ENCODE data around the gene HESX1. TPM values are rescaled to one million over a fixed set of nuclear protein-coding genes. Genes with fewer than 3 reads are reported as not detected.

HESX1 gene
- 0.11 TPM in 1 of 2 replicates, not detected in the other for total RNA-seq (2014; rRNA removed; shearing (Covaris generic))

- no peaks in the 10 kb centered on the region for H3K9me3 ChIP-seq (replicated peaks)
- H3K27me3 ChIP-seq (replicated peaks) = no peaks in the 10 kb centered on the region; the same call in 1 of the 2 replicates
- H3K4me3 ChIP-seq = no peak within 1 kb of the TSS
- DNase-seq (ENCODE audit: low read depth in 1 of 2, low spot score in 2 of 2) = no peak
- no peak within 1 kb of the TSS for H3K27ac ChIP-seq
- H3K36me3 ChIP-seq = no peaks in the 10 kb centered on the region
- no peaks in the 10 kb centered on the region for H3K4me1 ChIP-seq (replicated peaks)
These were observed at the start of gene HESX1 for GRCh38 chr3:57199895-57200297. Gene HESX1, minus strand, starts transcription at chr3:57199978. Its CDS starts 60 bp downstream, at chr3:57199918.

- Histone ChIP-seq H3K4me1 (replicated peaks) (no peaks in the 10 kb centered on the region), H3K9me3 (replicated peaks) (no peaks in the 10 kb centered on the region), H3K27ac (no peak overlapping the region), H3K36me3 (0 out of 2 replicates have a peak, but pooled peaks cover 3% of the 10 kb centered on the region), H3K27me3 (replicated peaks) (no peaks in the 10 kb centered on the region), H3K4me3 (no peak overlapping the region)
- no peak for DNase-seq (ENCODE audit: low read depth in 1 of 2, low spot score in 2 of 2)
These were observed 45.2 kb upstream of the HESX1 start for GRCh38 chr3:57244946-57245345.

GRCh38 chr3:57234613-57235575, 35.1 kb upstream of the HESX1 start:
- no peak for DNase-seq (ENCODE audit: low read depth in 1 of 2, low spot score in 2 of 2)
- Histone ChIP-seq H3K4me1 (replicated peaks) (peaks cover 2% of the 10 kb centered on the region), H3K9me3 (replicated peaks) (no peaks in the 10 kb centered on the region), H3K27ac (no peak overlapping the region), H3K27me3 (replicated peaks) (no peaks in the 10 kb centered on the region), H3K4me3 (no peak overlapping the region), H3K36me3 (peaks cover 10% of the 10 kb centered on the region)

GRCh38 chr3:57233799-57234198, 34.0 kb upstream of the HESX1 start:
- Histone ChIP-seq H3K36me3 (peaks cover 5% of the 10 kb centered on the region), H3K4me3 (no peak overlapping the region), H3K27ac (no peak overlapping the region), H3K4me1 (replicated peaks) (peaks cover 11% of the 10 kb centered on the region), H3K9me3 (replicated peaks) (no peaks in the 10 kb centered on the region), H3K27me3 (replicated peaks) (no peaks in the 10 kb centered on the region)
- DNase-seq (ENCODE audit: low read depth in 1 of 2, low spot score in 2 of 2) = no peak

- no peaks in the 10 kb centered on the region for H3K9me3 ChIP-seq (replicated peaks)
- no peak overlapping the region for H3K27ac ChIP-seq
- no peaks in the 10 kb centered on the region for H3K27me3 ChIP-seq (replicated peaks)
- peaks cover 22% of the 10 kb centered on the region for H3K4me1 ChIP-seq (replicated peaks)
- H3K36me3 ChIP-seq = peaks cover 4% of the 10 kb centered on the region
- no peak for DNase-seq (ENCODE audit: low read depth in 1 of 2, low spot score in 2 of 2)
- no peak overlapping the region for H3K4me3 ChIP-seq
These were observed 30.2 kb upstream of the HESX1 start for GRCh38 chr3:57230006-57230405.

- H3K27ac ChIP-seq = peak overlapping the region; percentile 37; the same call in 1 of the 2 replicates
- peak overlapping the region; percentile 92 for H3K4me3 ChIP-seq
- H3K4me1 ChIP-seq (replicated peaks) = peaks cover 22% of the 10 kb centered on the region
- peaks cover 4% of the 10 kb centered on the region for H3K36me3 ChIP-seq
- no peaks in the 10 kb centered on the region for H3K9me3 ChIP-seq (replicated peaks)
- H3K27me3 ChIP-seq (replicated peaks) = no peaks in the 10 kb centered on the region
- DNase-seq (ENCODE audit: low read depth in 1 of 2, low spot score in 2 of 2) = peak in 1 of 2 experiments; percentile 47
These were observed 28.4 kb upstream of the HESX1 start for GRCh38 chr3:57227930-57228751.

GRCh38 chr3:57227204-57227929, 27.6 kb upstream of the HESX1 start, which contains the start of gene APPL1:
Gene APPL1, plus strand, starts transcription at chr3:57227729. Its CDS starts 155 bp downstream, at chr3:57227884.
- H3K36me3 ChIP-seq = peaks cover 4% of the 10 kb centered on the region

GRCh38 chr3:57226176-57226575, 26.4 kb upstream of the HESX1 start:
- peaks cover 4% of the 10 kb centered on the region for H3K36me3 ChIP-seq
- H3K9me3 ChIP-seq (replicated peaks) = no peaks in the 10 kb centered on the region

More at GRCh38 chr3:57227204-57227929, 27.6 kb upstream of the HESX1 start, which contains the start of gene APPL1:
- peak; percentile 84 to 86 for DNase-seq (ENCODE audit: low read depth in 1 of 2, low spot score in 2 of 2)
- H3K27me3 ChIP-seq (replicated peaks) = no peaks in the 10 kb centered on the region
- H3K27ac ChIP-seq = peak within 1 kb of the TSS; percentile 37; the same call in 1 of the 2 replicates
- H3K4me1 ChIP-seq (replicated peaks) = peaks cover 22% of the 10 kb centered on the region
- no peaks in the 10 kb centered on the region for H3K9me3 ChIP-seq (replicated peaks)
- H3K4me3 ChIP-seq = peak within 1 kb of the TSS; percentile 92

GRCh38 chr3:57224856-57225255, 25.1 kb upstream of the HESX1 start:
- DNase-seq (ENCODE audit: low read depth in 1 of 2, low spot score in 2 of 2) = no peak
- Histone ChIP-seq H3K27me3 (replicated peaks) (no peaks in the 10 kb centered on the region), H3K36me3 (peaks cover 4% of the 10 kb centered on the region), H3K9me3 (replicated peaks) (no peaks in the 10 kb centered on the region), H3K4me1 (replicated peaks) (peaks cover 20% of the 10 kb centered on the region), H3K27ac (no peak overlapping the region), H3K4me3 (no peak overlapping the region)

More at GRCh38 chr3:57226176-57226575, 26.4 kb upstream of the HESX1 start:
- no peak overlapping the region for H3K27ac ChIP-seq
- H3K27me3 ChIP-seq (replicated peaks) = no peaks in the 10 kb centered on the region
- no peak overlapping the region for H3K4me3 ChIP-seq
- no peak for DNase-seq (ENCODE audit: low read depth in 1 of 2, low spot score in 2 of 2)
- H3K4me1 ChIP-seq (replicated peaks) = peaks cover 22% of the 10 kb centered on the region

- DNase-seq (ENCODE audit: low read depth in 1 of 2, low spot score in 2 of 2) = no peak
- no peaks in the 10 kb centered on the region for H3K9me3 ChIP-seq (replicated peaks)
These were observed 22.1 kb upstream of the HESX1 start for GRCh38 chr3:57221883-57222282.

GRCh38 chr3:57206423-57206822, 6.6 kb upstream of the HESX1 start:
- no peak overlapping the region for H3K4me3 ChIP-seq
- H3K27me3 ChIP-seq (replicated peaks) = no peaks in the 10 kb centered on the region
- H3K9me3 ChIP-seq (replicated peaks) = no peaks in the 10 kb centered on the region
- H3K36me3 ChIP-seq = no peaks in the 10 kb centered on the region
- no peaks in the 10 kb centered on the region for H3K4me1 ChIP-seq (replicated peaks)
- H3K27ac ChIP-seq = no peak overlapping the region
- no peak for DNase-seq (ENCODE audit: low read depth in 1 of 2, low spot score in 2 of 2)

More at GRCh38 chr3:57221883-57222282, 22.1 kb upstream of the HESX1 start:
- Histone ChIP-seq H3K4me3 (no peak overlapping the region), H3K27me3 (replicated peaks) (no peaks in the 10 kb centered on the region), H3K4me1 (replicated peaks) (0 out of 2 replicates have a peak, but pooled peaks cover 2% of the 10 kb centered on the region), H3K27ac (no peak overlapping the region), H3K36me3 (no peaks in the 10 kb centered on the region)

GRCh38 chr3:57194641-57195040, 5.1 kb downstream of the HESX1 start:
- Histone ChIP-seq H3K36me3 (no peaks in the 10 kb centered on the region), H3K4me1 (replicated peaks) (no peaks in the 10 kb centered on the region), H3K27ac (no peak overlapping the region)

GRCh38 chr3:57192028-57192427, 7.8 kb downstream of the HESX1 start:
- Histone ChIP-seq H3K9me3 (replicated peaks) (no peaks in the 10 kb centered on the region), H3K4me1 (replicated peaks) (no peaks in the 10 kb centered on the region), H3K36me3 (no peaks in the 10 kb centered on the region), H3K27ac (no peak overlapping the region), H3K27me3 (replicated peaks) (no peaks in the 10 kb centered on the region), H3K4me3 (no peak overlapping the region)
- DNase-seq (ENCODE audit: low read depth in 1 of 2, low spot score in 2 of 2) = no peak

More at GRCh38 chr3:57194641-57195040, 5.1 kb downstream of the HESX1 start:
- DNase-seq (ENCODE audit: low read depth in 1 of 2, low spot score in 2 of 2) = no peak
- Histone ChIP-seq H3K9me3 (replicated peaks) (no peaks in the 10 kb centered on the region), H3K4me3 (no peak overlapping the region), H3K27me3 (replicated peaks) (no peaks in the 10 kb centered on the region; the same call in 1 of the 2 replicates)
